Bronchial epithelial cell (primary cell): ENCODE results near the gene GPR63. TPM values are rescaled to one million over a fixed set of nuclear protein-coding genes. Genes with fewer than 3 reads are reported as not detected.

Experiments used
- DNase-seq: peaks from one replicate; pipeline ENCODE4 v3.0.0-alpha.2; 2010; ENCODE audit warnings: low read depth
- FAIRE-seq: peaks from 2 replicates; lab custom pipeline; 2011; peaks lifted over from hg19 to GRCh38; lab: Jason Lieb, UNC
- H3K27me3 ChIP-seq: 2 replicates; pipeline ENCODE4 v1.5.1; 2011; ENCODE audit warnings: low read length; ENCODE audit not compliant: control insufficient read depth, insufficient read depth
- H3K36me3 ChIP-seq: 2 replicates; pipeline ENCODE4 v1.5.1; 2011; ENCODE audit warnings: low read length; ENCODE audit not compliant: control insufficient read depth, insufficient read depth
- H3K4me3 ChIP-seq: 2 replicates; pipeline ENCODE4 v1.5.1; 2011; ENCODE audit warnings: mild to moderate bottlenecking, low read depth, low read length, control low read depth
- CTCF ChIP-seq: IDR thresholded peaks from 2 replicates; pipeline ENCODE4 v1.5.1; 2011; ENCODE audit warnings: mild to moderate bottlenecking, moderate library complexity, low read length, control low read depth, inconsistent platforms; ENCODE audit not compliant: insufficient read depth, severe bottlenecking
- total RNA-seq: library from RNA; depleted of rRNA; stranded (reverse); fragments of >200 nt; gene quantifications from 2 replicates; pipeline ENCODE4 v1.2.1, GENCODE V29; 2014

The GPR63 gene
- total RNA-seq, 1 donor from 2014 or later, result 0.53 TPM

GRCh38 chr6:96803106-96803481, 34.2 kb downstream of the GPR63 start:
- H3K4me3 ChIP-seq, result no peak overlapping the region
- DNase-seq (no peak), FAIRE-seq (no peak)
- H3K36me3 ChIP-seq, result no peaks in the 10 kb centered on the region
- TF ChIP-seq CTCF, result no peak
- no peaks in the 10 kb centered on the region for H3K27me3 ChIP-seq

- no peak overlapping the region for H3K4me3 ChIP-seq
- H3K27me3 ChIP-seq, result no peaks in the 10 kb centered on the region
- DNase-seq (no peak), FAIRE-seq (no peak)
- no peaks in the 10 kb centered on the region for H3K36me3 ChIP-seq
- TF ChIP-seq CTCF, result no peak
These were observed 41.8 kb downstream of the GPR63 start for GRCh38 chr6:96795481-96795880.

GRCh38 chr6:96794980-96795379, 42.3 kb downstream of the GPR63 start:
- no peak for DNase-seq
- Histone ChIP-seq H3K36me3 (no peaks in the 10 kb centered on the region), H3K4me3 (no peak overlapping the region), H3K27me3 (no peaks in the 10 kb centered on the region)
- FAIRE-seq, result no peak
- no peak for TF ChIP-seq CTCF

GRCh38 chr6:96792561-96793190, 44.6 kb downstream of the GPR63 start:
- Histone ChIP-seq H3K27me3 (no peaks in the 10 kb centered on the region), H3K4me3 (no peak overlapping the region), H3K36me3 (no peaks in the 10 kb centered on the region)
- FAIRE-seq, result no peak
- TF ChIP-seq CTCF, result no peak
- DNase-seq, result no peak

- DNase-seq (peak; percentile 19), FAIRE-seq (no peak)
- Histone ChIP-seq H3K4me3 (no peak overlapping the region), H3K36me3 (no peaks in the 10 kb centered on the region), H3K27me3 (no peaks in the 10 kb centered on the region)
- TF ChIP-seq CTCF, result no peak
These were observed 47.4 kb downstream of the GPR63 start for GRCh38 chr6:96789871-96790270.
